GM06990 (cell line): ENCODE measurements around the gene PPARD.
A peak's percentile ranks its signal among the peaks of the same experiment; 100 is the strongest.

Experiments used
- DNase-seq: peaks from one replicate; pipeline ENCODE4 v3.0.0-alpha.2; 2011; ENCODE audit not compliant: insufficient read length; ENCODE audit errors: extremely low read depth
- H3K27me3 ChIP-seq: replicated peaks from 2 replicates; pipeline ENCODE4 v1.6.0; 2011; ENCODE audit warnings: low read length; ENCODE audit not compliant: control insufficient read depth, insufficient read depth
- H3K36me3 ChIP-seq: 2 replicates; pipeline ENCODE4 v1.5.1; 2011; ENCODE audit warnings: low read length; ENCODE audit not compliant: control insufficient read depth, insufficient read depth
- H3K4me3 ChIP-seq: replicated peaks from 2 replicates; pipeline ENCODE4 v1.5.1; 2011; ENCODE audit warnings: low read depth, mild to moderate bottlenecking, control low read depth, low read length
- TF ChIP-seq, protein P1 (sequence below): IDR thresholded peaks from 2 replicates; pipeline ENCODE4 v1.5.1; 2011; ENCODE audit warnings: low read length, control low read depth, mild to moderate bottlenecking, inconsistent platforms; ENCODE audit not compliant: insufficient read depth, poor library complexity, severe bottlenecking

Gene PPARD

DNA sequence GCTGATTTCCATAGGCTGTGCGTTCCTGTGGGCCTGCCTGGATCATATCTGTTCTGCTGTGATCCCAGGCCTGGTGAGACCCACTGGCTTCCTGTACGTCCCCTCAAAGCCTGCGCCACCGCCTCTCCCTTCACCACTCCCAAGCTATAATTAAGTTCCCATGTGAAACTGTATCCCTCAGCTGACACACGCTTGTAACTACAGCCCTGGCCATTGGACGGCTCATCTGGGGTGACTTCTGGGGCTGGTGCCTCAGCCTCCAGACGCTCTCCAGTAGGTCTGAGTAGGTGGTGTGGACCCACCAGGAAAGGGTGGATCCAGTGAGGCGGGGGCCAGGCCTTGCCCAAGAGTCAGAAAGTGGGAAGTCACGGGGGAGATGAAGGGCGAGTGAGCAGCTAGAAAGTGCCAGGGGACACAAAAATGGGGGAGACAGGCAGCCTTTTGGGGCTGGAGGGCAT, 21.0 kb downstream of the PPARD start:
- H3K27me3 ChIP-seq, result no peaks in the 10 kb centered on the region
- DNase-seq, result no peak
- H3K36me3 ChIP-seq, result no peaks in the 10 kb centered on the region; the same call in 1 of the 2 replicates
- no peak overlapping the region for H3K4me3 ChIP-seq
- TF ChIP-seq, protein P1, sequence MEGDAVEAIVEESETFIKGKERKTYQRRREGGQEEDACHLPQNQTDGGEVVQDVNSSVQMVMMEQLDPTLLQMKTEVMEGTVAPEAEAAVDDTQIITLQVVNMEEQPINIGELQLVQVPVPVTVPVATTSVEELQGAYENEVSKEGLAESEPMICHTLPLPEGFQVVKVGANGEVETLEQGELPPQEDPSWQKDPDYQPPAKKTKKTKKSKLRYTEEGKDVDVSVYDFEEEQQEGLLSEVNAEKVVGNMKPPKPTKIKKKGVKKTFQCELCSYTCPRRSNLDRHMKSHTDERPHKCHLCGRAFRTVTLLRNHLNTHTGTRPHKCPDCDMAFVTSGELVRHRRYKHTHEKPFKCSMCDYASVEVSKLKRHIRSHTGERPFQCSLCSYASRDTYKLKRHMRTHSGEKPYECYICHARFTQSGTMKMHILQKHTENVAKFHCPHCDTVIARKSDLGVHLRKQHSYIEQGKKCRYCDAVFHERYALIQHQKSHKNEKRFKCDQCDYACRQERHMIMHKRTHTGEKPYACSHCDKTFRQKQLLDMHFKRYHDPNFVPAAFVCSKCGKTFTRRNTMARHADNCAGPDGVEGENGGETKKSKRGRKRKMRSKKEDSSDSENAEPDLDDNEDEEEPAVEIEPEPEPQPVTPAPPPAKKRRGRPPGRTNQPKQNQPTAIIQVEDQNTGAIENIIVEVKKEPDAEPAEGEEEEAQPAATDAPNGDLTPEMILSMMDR, result no peak

GRCh38 chr6:35365594-35366203, 23.3 kb downstream of the PPARD start:
- H3K36me3 ChIP-seq, result no peaks in the 10 kb centered on the region
- TF ChIP-seq, protein P1, result no peak
- no peak for DNase-seq
- H3K27me3 ChIP-seq, result no peaks in the 10 kb centered on the region
- no peak overlapping the region for H3K4me3 ChIP-seq

GRCh38 chr6:35366204-35366596, 23.8 kb downstream of the PPARD start:
- no peak for DNase-seq
- no peak overlapping the region for H3K4me3 ChIP-seq
- TF ChIP-seq, protein P1, result no peak
- H3K36me3 ChIP-seq, result no peaks in the 10 kb centered on the region
- no peaks in the 10 kb centered on the region for H3K27me3 ChIP-seq

DNA sequence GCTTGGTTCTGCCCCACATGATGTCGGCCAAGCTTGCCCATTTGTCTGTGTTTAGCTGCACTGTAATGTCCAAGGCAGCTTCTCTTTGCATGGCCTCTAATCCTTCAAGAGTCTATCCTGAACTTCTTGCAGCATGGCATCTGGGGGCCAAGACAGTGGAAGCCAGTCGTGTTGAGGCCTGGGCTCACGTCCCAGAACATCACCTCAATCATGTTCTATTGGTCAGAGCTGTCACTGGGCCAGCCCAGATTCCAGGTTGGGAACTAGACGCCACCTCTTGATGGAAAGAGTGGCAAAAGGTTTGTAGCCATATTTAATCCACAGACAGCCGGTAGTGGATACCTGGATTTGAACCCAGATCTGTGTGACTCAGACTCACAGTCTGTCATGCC, 25.3 kb downstream of the PPARD start:
- DNase-seq, result no peak
- TF ChIP-seq, protein P1, result no peak
- H3K27me3 ChIP-seq, result no peaks in the 10 kb centered on the region
- H3K4me3 ChIP-seq, result no peak overlapping the region
- H3K36me3 ChIP-seq, result no peaks in the 10 kb centered on the region

DNA sequence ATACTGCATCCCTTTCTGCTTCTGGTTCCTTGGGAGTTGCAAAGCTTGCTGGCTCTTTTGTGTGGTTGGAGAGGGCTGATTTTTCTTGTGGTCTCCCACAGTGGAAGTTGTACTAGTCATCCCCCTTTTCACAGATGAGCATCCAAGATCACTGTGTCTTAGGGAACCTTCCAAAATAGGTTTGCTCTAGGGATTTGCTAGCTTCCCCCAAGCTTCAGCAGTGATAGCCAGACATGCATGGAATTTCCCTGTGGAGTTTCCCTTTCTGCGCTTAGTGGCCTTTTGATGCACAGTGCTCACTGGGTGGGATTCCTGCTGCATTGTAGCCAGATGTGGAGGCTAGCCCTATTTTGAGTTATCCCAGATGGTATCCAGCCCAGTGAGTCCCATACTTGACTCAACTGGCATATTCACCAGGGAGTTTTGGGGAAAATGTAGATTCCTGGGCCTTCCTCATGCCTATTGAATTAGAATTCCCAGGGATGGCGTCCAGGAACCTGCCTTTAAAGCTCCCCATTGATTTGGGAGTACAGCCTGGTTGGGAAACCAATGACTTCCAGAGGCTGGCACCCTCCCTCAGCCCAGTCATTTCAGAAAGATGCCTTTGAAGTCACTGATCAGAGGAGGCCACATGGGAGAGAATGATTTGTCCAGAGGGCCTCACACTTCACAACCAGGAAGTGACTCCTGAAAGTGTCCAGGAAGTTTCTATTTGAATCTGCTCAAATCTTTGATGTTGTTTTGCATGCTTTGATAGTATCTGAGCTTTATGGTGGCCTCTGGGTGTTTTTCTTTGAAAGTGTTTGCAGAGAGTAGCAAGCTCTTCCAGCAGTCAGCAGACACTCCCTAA, 25.9 kb downstream of the PPARD start:
- no peaks in the 10 kb centered on the region for H3K27me3 ChIP-seq
- no peaks in the 10 kb centered on the region for H3K36me3 ChIP-seq
- TF ChIP-seq, protein P1, result no peak
- H3K4me3 ChIP-seq, result no peak overlapping the region
- DNase-seq, result peak; percentile 29
